WTC11 (cell line): Measurements from ENCODE around the gene CNDP2. TPM values are rescaled to one million over a fixed set of nuclear protein-coding genes. Genes with fewer than 3 reads are reported as not detected.

Experiments used
- ATAC-seq: fragments of 200-7000 bp; cut with Tn5 transposase; 2 replicates; pipeline ENCODE4 v1.10.0; 2021; ENCODE audit warnings: mild to moderate bottlenecking, moderate library complexity
- CTCF ChIA-PET: fragments of 300-600 bp; sonication (Branson Sonifier 250); formaldehyde crosslinking; loops from one replicate; lab custom pipeline; 2021; ENCODE audit warnings: antibody characterized with exemption; lab: Charles Lee
- POLR2A ChIA-PET: fragments of 350-600 bp; sonication (Branson Sonifier 250); formaldehyde crosslinking; loops from one replicate; lab custom pipeline; 2021; ENCODE audit warnings: antibody characterized with exemption; lab: Charles Lee
- DNase-seq: peaks from one replicate; pipeline ENCODE4 v3.0.0; 2021; ENCODE audit warnings: low spot score
- H3K27ac Mint-ChIP-seq: 2 replicates; pipeline ENCODE4 v1.8.0; 2021; ENCODE audit warnings: mixed read lengths
- H3K27me3 Mint-ChIP-seq: 2 replicates; pipeline ENCODE4 v1.8.0; 2021; ENCODE audit warnings: low read depth, mild to moderate bottlenecking, moderate library complexity, mixed read lengths
- H3K36me3 Mint-ChIP-seq: 2 replicates; pipeline ENCODE4 v1.8.0; 2021; ENCODE audit warnings: mixed read lengths
- H3K4me1 Mint-ChIP-seq: 2 replicates; pipeline ENCODE4 v1.8.0; 2022; ENCODE audit warnings: mixed read lengths
- H3K4me3 Mint-ChIP-seq: 2 replicates; pipeline ENCODE4 v1.8.0; 2021; ENCODE audit warnings: mild to moderate bottlenecking, moderate library complexity, mixed read lengths
- H3K9me3 Mint-ChIP-seq: 2 replicates; pipeline ENCODE4 v1.8.0; 2021; ENCODE audit warnings: mixed read lengths
- ATF1 ChIP-seq: sonication (generic); formaldehyde crosslinking; IDR thresholded peaks from 2 replicates; pipeline ENCODE4 v1.8.1; 2023; ENCODE audit warnings: mild to moderate bottlenecking, moderate library complexity, missing genetic modification reagents
- ATF3 ChIP-seq: sonication (generic); formaldehyde crosslinking; conservative IDR thresholded peaks from 2 replicates; pipeline ENCODE4 v1.8.1; 2022; ENCODE audit warnings: mild to moderate bottlenecking, missing genetic modification reagents
- CBFB ChIP-seq: sonication (generic); formaldehyde crosslinking; IDR thresholded peaks from 2 replicates; pipeline ENCODE4 v1.8.1; 2022; ENCODE audit warnings: mild to moderate bottlenecking, low read depth, missing genetic modification reagents
- E2F4 ChIP-seq: sonication (generic); formaldehyde crosslinking; IDR thresholded peaks from 2 replicates; pipeline ENCODE4 v1.8.1; 2022; ENCODE audit warnings: low read depth, mild to moderate bottlenecking, moderate library complexity, missing genetic modification reagents, borderline replicate concordance
- E2F5 ChIP-seq: sonication (generic); formaldehyde crosslinking; IDR thresholded peaks from 2 replicates; pipeline ENCODE4 v1.8.1; 2022; ENCODE audit warnings: mild to moderate bottlenecking, moderate library complexity, missing genetic modification reagents
- ETV6 ChIP-seq: sonication (generic); formaldehyde crosslinking; IDR thresholded peaks from 2 replicates; pipeline ENCODE4 v1.8.1; 2022; ENCODE audit warnings: mild to moderate bottlenecking, missing genetic modification reagents
- GABPB1 ChIP-seq: sonication (generic); formaldehyde crosslinking; IDR thresholded peaks from 2 replicates; pipeline ENCODE4 v1.8.1; 2023; ENCODE audit warnings: mild to moderate bottlenecking, missing genetic modification reagents
- MXD4 ChIP-seq: fragments of 250-450 bp; sonication (Bioruptor Pico); IDR thresholded peaks from 2 replicates; pipeline ENCODE4 v1.8.0; 2021; ENCODE audit warnings: mild to moderate bottlenecking, moderate library complexity, borderline replicate concordance
- RELA ChIP-seq: sonication (generic); formaldehyde crosslinking; IDR thresholded peaks from 2 replicates; pipeline ENCODE4 v1.8.1; 2022; ENCODE audit warnings: missing genetic modification reagents, mild to moderate bottlenecking, borderline replicate concordance
- SMAD3 ChIP-seq: sonication (generic); formaldehyde crosslinking; IDR thresholded peaks from 2 replicates; pipeline ENCODE4 v1.8.0; 2022; ENCODE audit warnings: missing genetic modification reagents, mild to moderate bottlenecking, borderline replicate concordance
- TCF7 ChIP-seq: sonication (generic); formaldehyde crosslinking; IDR thresholded peaks from 2 replicates; pipeline ENCODE4 v1.8.0; 2022; ENCODE audit warnings: mild to moderate bottlenecking, low read depth, missing genetic modification reagents, moderate library complexity
- TP53 ChIP-seq: sonication (generic); formaldehyde crosslinking; IDR thresholded peaks from 2 replicates; pipeline ENCODE4 v1.8.1; 2023; ENCODE audit warnings: mild to moderate bottlenecking, missing genetic modification reagents
- ZMAT4 ChIP-seq: fragments of 250-450 bp; sonication (Bioruptor Pico); IDR thresholded peaks from 2 replicates; pipeline ENCODE4 v1.9.0; 2021; ENCODE audit warnings: mild to moderate bottlenecking
- ZNF219 ChIP-seq: sonication (generic); formaldehyde crosslinking; IDR thresholded peaks from 2 replicates; pipeline ENCODE4 v1.8.0; 2023; ENCODE audit warnings: missing genetic modification reagents, mild to moderate bottlenecking, borderline replicate concordance
- total RNA-seq: library from RNA; stranded (reverse); gene quantifications from 3 replicates; pipeline ENCODE4 v1.2.3, GENCODE V29; 2021
- TF ChIP-seq, protein P1 (sequence below): sonication (generic); formaldehyde crosslinking; IDR thresholded peaks from 2 replicates; pipeline ENCODE4 v1.8.1; 2022; ENCODE audit warnings: low read depth, missing genetic modification reagents, borderline replicate concordance

CNDP2 gene
- total RNA-seq, 1 experiment from 2014 or later: 248 TPM

DNA sequence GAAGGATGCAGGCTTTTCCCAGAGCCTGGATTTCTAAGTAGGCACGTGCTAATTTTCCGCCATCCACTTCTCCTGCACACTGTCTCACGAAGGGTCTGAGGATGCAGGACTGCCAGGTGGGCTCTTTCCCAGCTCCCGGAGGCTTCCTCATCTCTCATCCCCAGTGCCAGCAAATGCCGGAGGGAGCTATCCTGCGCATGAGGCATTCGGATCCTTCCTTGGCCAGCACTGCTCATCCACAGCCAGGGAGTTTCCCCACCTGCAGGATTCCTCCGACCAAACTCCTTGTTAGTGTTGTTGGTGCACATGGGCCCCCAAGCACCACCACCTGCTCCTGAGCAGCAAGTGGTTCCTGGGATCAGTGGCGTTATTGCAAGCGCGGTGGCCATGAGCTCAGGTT, 43.1 kb downstream of the CNDP2 start:
- no peak for DNase-seq
- POLR2A ChIA-PET: no interaction called here
- Mint-ChIP-seq H3K36me3 (no peaks in the 10 kb centered on the region), H3K9me3 (peaks cover 18% of the 10 kb centered on the region), H3K27me3 (no peaks in the 10 kb centered on the region), H3K4me3 (no peak overlapping the region), H3K27ac (no peak overlapping the region), H3K4me1 (0 out of 2 replicates have a peak, but pooled peaks cover 4% of the 10 kb centered on the region)
- CTCF ChIA-PET: interaction anchor here (1.8 kb wide), 1 partner anchor 13 kb away, joined by 14 read pairs; no protein-coding TSS in a partner anchor
- no peak for ATAC-seq
- no peak for TF ChIP-seq ZNF219 (CRISPR knock-in tag)

- CTCF ChIA-PET: no interaction called here
- TF ChIP-seq, protein P1, sequence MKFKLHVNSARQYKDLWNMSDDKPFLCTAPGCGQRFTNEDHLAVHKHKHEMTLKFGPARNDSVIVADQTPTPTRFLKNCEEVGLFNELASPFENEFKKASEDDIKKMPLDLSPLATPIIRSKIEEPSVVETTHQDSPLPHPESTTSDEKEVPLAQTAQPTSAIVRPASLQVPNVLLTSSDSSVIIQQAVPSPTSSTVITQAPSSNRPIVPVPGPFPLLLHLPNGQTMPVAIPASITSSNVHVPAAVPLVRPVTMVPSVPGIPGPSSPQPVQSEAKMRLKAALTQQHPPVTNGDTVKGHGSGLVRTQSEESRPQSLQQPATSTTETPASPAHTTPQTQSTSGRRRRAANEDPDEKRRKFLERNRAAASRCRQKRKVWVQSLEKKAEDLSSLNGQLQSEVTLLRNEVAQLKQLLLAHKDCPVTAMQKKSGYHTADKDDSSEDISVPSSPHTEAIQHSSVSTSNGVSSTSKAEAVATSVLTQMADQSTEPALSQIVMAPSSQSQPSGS (CRISPR knock-in tag): no peak
- TF ChIP-seq TP53 (CRISPR knock-in tag): no peak
- TF ChIP-seq CBFB (CRISPR knock-in tag): no peak
- no peak for TF ChIP-seq ZMAT4 (CRISPR knock-in tag)
- TF ChIP-seq TCF7 (CRISPR knock-in tag): no peak
- no peak for TF ChIP-seq E2F4 (CRISPR knock-in tag)
These were observed 44.7 kb downstream of the CNDP2 start for GRCh38 chr18:74540652-74541421.

GRCh38 chr18:74541703-74542555, 45.8 kb downstream of the CNDP2 start:
- H3K4me3 Mint-ChIP-seq: no peak overlapping the region
- CTCF ChIA-PET: no interaction called here
- TF ChIP-seq ATF1 (CRISPR knock-in tag): no peak
- TF ChIP-seq E2F5: no peak
- no peak for TF ChIP-seq MXD4 (CRISPR knock-in tag)
- TF ChIP-seq SMAD3 (CRISPR knock-in tag): no peak
- no peak for TF ChIP-seq RELA (CRISPR knock-in tag)
- no peak for TF ChIP-seq ETV6 (CRISPR knock-in tag)
- no peak for TF ChIP-seq ATF3 (CRISPR knock-in tag)
- TF ChIP-seq GABPB1 (CRISPR knock-in tag): peak; percentile 63
- peaks cover under 1% of the 10 kb centered on the region; the same call in 1 of the 2 replicates for H3K36me3 Mint-ChIP-seq
- peaks cover 13% of the 10 kb centered on the region for H3K9me3 Mint-ChIP-seq
- no peak overlapping the region for H3K27ac Mint-ChIP-seq
- H3K27me3 Mint-ChIP-seq: no peaks in the 10 kb centered on the region
- no peaks in the 10 kb centered on the region for H3K4me1 Mint-ChIP-seq
- no peak for ATAC-seq
- POLR2A ChIA-PET: interaction anchor here (0.6 kb wide), 1 partner anchor 291 kb away, joined by 4 read pairs; no protein-coding TSS in a partner anchor
- no peak for DNase-seq

More at GRCh38 chr18:74540652-74541421, 44.7 kb downstream of the CNDP2 start:
- ATAC-seq: no peak
- Mint-ChIP-seq H3K4me3 (no peak overlapping the region), H3K4me1 (no peaks in the 10 kb centered on the region), H3K27me3 (no peaks in the 10 kb centered on the region), H3K27ac (no peak overlapping the region), H3K9me3 (peaks cover 16% of the 10 kb centered on the region), H3K36me3 (no peaks in the 10 kb centered on the region)
- DNase-seq: no peak
- POLR2A ChIA-PET: interaction anchor here (0.6 kb wide), 1 partner anchor 290 kb away, joined by 4 read pairs; no protein-coding TSS in a partner anchor
